NCI-H2171 treated with DMSO at 0.1 percent for 48 hours (cell line): ENCODE data around the gene NAA25.
A peak's percentile ranks its signal among the peaks of the same experiment; 100 is the strongest.
"Not testable (repeated sequence)": the region's sequence is repeated elsewhere in the genome, so short reads cannot be mapped to it uniquely, and the experiment has no call there.

ENCODE experiments used
- DNase-seq: peaks from one replicate; lab custom pipeline; 2025; lab: John Stamatoyannopoulos, UW

NAA25 gene

DNA sequence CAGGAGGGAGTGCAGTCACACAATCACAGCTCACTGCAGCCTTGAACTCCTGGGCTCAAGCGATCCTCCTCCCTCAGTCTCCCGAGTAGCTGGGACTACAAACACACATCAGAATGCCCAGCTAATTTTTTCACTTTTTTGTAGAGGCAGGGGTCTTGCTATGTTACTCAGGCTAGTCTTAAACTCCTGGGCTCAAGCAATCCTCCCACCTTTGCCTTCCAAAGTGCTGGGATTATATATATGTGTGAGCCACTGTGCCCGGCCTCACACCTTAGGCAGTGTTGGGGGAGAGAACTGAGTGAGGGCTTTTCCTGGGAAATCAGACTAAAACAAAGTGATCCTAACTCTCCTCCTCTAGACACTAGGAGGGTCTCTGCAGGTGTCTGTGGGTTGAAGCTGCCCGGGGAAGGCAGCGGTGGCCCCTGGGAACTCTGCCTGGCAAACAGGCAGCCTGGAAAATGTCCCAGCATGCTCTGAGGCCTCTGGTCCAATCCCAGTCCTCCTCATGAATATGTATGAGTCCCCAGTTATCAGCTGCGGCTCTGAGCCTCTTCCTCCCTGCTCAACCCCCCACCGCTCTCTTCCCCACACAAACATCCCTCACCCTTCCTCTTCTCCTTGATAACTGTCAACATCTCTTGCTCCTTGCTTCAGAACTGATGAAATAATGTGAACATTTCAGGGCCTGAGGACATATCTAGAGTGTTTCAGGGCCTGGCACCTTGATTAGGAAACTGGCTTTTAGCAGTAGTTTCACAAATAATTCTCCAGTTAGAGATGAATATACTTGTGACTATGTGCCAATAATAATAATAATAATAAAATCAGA is 7.9 kb upstream of the NAA25 start:
- peak; percentile 61 for DNase-seq

DNA sequence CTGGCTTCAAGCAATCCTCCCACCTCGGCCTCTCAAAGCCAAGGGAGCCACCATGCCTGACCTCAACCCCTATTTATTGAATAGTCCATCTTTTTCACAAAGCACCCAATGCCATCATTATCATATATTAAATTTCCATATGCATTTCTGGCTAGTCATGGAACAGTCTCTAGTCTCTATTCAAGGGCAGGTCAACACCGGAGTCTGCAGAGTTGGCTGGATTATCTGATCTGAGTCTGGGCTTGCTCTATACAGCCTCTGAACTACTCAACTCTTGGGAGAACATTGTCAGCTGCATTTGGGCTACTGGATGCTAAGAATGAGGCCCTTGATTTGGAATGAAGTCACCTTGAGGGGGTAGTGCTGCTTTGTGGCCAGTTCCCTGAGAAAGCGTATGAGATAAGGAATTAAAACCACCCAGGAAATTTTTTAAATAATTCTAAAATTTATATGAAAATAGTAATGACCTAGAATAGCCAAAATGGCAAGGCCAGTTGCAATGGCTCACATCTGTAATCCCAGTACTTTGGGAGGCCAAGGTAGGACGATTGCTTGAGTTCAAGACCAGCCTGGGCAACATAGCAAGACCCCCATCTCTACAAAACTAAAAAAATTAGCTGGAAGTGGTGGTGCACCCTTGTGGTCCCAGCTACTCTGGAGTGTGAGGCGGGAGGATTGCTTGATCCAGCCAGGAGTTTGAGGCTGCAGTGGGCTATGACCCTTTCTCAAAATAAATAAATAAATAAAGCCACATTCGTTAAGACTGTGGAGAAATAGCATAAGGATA is 6.9 kb upstream of the NAA25 start:
- DNase-seq = no peak

DNA sequence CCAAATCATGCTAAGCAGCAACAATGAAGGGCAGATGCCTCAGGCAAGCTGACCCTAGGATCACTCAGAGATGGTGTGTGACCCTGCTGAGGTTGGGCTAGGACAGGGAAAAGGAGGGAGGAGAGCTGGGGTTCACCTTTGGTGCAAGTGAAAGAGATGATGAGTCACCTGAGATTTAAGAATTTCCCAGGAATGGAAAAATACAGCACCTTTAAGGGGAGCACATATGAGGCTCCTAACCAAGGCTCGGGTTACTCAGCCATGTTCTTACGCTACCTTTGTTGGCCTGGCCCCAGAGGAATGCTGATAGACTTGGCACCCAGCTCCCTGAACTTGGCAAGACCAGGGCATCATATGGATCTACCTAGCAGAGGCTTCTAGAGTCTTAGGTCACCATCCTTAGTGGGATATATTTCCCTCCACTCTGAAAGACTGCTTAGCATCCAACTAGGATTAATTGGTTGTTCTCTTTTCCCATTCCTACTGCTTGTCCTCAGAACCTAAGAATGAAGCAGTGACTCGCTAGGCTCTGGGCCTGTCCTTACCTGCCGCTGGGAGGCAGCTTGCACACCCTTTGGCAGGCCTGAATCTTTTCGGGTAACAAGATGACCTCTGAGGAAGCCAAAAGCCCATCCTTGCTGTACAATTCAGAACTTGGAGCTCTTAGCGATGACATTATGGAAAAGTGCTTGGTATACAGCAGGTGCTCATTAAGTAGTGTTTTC is 4.0 kb upstream of the NAA25 start:
- DNase-seq = peak; percentile 22

DNA sequence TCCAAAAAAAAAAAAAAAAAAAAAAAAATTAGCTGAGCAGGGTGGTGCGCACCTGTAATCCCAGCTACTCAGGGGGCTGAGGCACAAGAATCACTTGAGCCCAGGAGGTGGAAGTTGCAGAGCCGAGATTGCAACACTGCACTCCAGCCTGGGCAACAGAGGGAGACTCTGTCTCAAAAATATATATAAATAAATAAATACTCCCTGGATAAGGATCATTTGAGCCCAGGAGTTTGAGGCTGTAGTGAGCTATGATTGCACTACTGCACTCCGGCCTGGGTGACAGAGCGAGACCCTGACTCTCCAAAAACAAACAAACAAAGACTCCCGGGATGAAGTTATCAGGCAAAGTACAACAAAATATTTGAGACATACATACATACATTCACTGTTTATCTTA is 3.3 kb upstream of the NAA25 start:
- DNase-seq = no peak

DNA sequence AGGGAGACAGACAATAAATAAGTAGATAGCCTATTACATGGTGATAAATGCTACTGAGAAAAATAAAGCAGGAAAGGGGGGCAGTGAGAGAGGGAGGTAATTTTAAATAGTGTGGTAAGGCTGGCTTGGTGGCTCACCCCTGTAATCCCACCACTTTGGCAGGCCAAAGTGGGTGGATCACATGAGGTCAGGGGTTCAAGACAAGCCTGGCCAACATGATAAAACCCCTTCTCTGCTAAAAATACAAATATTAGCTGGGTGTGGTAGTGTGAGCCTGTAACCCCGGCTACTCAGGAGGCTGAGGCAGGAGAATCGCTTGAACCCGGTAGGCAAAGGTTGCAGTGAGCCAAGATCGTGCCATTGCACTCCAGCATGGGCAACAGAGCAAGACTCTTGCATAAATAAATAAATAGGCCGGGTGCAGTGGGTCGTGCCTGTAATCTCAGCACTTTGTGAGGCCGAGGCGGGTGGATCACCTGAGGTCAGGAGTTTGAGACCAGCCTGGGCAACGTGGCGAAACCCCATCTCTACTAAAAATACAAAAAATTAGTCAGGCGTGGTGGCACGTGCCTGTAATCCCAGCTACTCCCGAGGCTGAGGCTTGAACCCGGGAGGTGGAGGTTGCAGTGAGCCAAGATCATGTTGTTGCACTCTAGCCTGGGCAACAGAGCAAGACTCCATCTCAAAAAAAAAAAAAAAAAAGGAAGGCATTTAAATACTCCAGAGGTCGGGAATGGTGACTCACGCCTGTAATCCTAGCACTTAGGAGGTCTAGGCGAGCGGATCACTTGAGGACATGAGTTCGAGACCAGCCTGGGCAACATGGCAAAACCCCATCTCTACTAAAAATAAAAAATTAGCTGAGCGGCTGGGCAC is 2.4 kb upstream of the NAA25 start:
- DNase-seq = not testable (repeated sequence)

DNA sequence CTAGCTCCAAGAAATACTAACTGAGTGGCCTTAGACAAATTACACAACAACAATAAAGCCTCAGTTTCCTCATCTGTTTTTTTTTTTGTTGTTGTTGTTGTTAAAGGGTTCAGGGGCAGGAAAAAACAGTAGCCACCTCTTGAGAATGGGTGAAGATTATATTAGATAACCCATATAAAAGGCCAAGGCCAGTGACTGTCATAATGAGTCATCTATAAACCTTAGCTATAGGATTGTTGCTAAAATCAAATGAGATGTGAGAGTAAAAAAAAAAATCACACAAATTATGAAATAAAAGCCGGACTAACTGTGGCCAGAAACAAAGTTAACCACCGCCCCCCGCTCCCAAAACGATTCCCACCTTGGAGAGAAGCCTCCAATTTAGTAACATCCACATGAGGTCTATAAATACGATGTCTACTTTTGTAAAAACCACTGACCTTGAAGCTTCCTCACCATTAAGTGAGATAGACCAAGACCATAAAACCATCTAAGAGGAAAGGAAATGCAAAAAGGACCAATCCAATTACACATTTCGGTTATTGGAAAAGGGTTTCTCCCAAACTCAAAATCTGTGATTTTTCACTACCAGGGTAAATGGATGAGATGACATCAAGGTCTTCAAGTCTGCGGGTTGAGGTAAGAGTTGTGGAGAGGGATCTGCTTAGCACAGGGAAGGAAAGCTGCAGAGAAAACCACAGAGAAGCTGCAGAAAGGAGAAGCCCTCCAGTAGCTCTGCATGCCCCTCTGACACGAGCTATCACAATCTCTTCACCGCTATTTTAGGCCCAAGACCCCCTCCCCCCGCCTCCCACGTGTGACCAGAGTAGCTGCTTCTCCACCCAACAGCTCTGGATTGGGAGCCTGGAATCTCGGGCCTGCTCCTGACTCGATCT is 1.0 kb downstream of the NAA25 start:
- DNase-seq = no peak

DNA sequence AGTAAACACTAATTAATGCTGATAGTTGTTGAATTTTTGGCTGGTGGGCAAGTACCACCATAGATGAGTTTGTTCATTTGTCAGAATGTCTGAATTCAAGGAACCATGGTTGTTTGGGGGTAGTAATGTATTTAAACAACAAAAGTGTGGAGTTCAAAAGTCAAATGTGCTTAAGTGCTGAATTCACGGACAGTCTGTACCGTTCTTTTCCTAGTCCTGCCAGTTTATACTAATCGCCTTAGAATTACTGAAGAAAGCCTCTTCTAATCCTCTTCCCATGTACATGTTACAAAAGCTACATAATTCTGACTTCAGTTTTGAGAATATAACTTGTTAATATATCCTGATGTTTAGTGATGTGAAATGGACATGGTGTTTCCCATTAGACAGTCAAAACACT is 2.7 kb downstream of the NAA25 start:
- no peak for DNase-seq

DNA sequence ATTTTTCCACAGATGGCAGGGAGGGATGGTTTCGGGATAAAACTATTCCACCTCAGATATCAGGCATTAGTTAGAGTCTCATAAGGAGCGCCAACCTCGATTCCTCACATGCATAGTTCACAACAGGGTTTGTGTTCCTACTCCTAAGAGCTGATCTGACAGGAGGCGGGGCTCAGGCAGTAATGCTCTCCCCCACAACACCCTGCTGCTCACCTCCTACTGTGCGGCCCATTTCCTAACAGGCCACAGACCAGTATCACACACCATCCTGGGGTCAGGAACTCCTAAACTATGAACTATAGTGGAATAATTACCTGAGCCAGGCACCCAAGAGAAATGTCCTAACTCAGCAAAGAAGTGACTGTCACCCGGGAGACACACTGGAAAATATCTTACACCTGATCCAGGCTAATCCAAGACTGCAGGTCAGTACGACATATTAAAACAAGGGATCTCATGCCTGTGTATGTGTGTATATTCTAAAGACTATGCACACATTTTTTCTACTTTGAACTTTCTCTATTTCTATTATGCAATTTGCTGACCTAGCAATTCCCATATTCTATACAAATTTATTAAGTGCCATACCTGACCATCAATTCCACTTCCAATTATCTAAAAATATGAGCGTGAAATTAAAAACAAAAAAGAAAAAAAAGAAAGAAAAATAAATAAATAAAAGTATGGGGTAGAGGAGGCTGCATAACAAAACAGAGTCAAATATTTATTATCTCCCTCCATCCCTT is 4.7 kb downstream of the NAA25 start:
- DNase-seq = no peak

DNA sequence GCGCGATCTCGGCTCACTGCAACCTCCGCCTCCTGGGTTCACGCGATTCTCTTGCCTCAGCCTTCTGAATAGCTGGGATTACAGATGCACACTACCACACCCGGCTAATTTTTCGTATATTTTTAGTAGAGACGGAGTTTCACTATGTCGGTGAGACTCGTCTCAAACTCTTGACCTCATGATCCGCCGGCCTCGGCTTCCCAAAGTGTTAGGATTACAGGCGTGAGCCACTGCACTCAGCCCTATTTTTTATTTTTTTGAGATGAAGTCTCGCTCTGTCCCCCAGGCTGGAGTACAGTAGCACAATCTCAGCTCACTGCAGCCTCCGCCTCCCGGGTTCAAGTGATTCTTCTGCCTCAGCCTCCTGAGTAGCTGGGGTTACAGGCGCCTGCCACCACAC is 5.8 kb downstream of the NAA25 start:
- DNase-seq = not testable (repeated sequence)

DNA sequence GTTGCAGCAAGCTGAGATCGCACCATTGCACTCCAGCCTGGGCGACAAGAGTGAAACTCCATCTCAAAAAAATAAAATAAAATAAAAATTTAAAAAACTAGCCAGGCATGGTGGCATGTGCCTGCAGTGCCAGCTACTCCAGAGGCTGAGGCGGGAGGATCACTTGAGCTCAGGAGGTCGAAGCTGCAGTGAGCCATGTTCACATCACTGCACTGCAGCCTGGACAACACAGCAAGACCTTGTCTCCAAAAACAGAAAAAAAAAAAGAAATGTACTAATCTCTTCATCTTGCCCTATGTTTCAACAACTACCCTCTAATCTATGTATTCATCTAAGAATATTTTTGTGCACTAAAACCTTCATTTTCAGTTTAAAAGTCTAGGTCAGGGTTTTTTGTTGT is 6.5 kb downstream of the NAA25 start:
- DNase-seq = no peak

DNA sequence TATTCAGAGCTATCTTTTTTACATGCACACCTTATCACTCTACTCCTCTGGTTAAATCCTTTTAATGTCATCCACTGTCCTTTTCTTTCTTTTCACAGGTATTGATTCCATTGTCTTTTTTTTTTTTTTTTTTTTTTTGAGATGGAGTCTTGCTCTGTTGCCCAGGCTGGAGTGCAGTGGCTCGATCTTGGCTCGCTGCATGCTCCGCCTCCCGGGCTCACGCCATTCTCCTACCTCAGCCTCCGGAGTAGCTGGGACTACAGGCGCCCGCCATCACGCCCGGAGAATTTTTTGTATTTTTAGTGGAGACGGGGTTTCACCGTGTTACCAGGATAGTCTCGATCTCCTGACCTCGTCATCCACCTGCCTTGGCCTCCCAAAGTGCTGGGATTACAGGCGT is 8.1 kb downstream of the NAA25 start:
- not testable (repeated sequence) for DNase-seq

DNA sequence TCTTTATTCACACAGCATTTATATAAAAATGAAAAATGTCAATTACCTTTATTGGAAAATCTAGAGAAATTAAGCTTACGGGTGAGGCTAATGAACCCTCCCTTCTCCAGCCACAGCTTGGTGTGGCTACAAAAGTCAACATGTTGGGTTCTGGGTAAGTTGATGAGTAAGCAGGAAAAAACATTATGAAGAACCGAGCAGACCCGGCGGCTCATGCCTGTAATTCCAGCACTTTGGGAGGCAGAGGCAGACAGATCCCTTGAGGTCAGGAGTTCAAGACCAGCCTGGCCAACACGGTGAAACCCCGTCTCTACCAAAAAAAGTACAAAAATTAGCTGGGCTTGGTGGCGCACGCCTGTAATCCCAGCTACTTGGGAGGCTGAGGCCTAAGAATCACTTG is 10.9 kb downstream of the NAA25 start:
- DNase-seq = no peak

DNA sequence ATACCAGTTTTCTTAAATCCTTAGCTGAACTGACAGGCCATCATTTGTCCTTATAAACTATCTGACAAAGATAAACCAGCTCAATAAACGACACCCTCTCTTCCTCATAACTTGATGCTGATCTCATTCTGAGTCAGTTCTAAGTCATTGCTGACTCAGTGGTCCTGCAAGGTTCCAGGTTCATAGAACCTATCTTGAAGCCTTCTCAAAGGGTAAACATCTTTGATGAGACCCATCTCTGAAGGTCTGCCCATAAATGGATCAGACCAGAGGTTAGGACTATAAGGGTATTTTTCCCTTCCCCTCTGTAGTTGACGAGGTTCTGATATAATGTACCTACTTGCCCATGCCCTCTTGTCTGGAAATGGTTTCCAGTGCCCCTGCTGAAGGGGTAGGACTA is 11.9 kb downstream of the NAA25 start:
- DNase-seq = no peak

DNA sequence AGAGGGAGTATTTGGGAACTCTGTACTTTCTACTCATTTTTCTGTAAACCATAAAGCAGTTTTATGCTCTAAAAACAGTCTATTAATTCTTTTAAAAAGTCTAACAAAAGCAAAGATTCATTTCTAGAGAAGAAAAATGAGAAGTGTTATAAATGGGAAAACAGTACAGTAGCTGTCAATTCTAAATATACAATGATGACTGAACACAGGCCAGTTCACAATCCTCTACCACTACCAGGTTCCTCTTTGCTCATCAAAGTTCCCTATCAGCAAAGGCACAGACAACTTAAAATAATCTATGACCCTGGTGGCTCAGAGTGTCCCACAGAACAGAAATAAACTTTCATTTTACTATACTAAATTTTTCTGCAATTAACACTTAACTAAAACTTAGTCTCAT is 12.5 kb downstream of the NAA25 start:
- DNase-seq = no peak

DNA sequence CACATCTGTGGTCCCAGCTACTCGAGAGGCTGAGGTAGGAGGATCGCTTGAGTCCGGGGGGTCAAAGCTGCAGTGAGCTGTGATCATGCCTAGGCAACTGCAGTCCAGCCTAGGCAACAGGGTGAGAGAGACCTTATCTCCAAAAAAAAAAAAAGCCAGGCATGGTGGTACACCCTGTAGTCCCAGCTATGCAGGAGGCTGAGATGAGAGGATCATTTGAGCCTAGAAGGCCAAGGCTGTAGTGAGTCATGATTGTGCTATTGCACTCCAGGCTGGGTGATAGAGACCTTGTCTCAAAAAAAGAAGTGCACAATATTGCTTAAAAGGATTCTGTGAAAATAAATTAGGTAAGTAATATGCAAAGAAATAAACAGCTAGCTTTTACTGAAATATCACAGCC is 17.0 kb downstream of the NAA25 start:
- no peak for DNase-seq

DNA sequence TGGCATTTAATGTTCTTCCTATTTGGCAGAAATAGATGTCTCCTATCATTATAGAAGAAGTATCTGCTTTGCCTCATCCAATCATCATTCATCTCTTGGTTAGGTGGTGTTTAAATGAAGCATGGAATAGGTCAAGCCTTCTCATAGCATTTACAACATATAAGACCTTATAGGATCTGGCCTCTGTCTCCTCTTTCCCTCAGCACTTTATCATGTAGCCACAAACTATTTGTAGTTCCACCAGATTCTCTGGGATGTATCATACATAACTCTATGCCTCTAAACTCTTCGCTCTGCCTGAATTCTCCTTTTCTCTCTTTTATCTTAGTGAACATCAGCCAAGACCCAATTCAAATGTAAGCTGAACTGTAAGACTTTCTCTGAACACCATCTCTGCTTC is 20.7 kb downstream of the NAA25 start:
- DNase-seq = no peak

DNA sequence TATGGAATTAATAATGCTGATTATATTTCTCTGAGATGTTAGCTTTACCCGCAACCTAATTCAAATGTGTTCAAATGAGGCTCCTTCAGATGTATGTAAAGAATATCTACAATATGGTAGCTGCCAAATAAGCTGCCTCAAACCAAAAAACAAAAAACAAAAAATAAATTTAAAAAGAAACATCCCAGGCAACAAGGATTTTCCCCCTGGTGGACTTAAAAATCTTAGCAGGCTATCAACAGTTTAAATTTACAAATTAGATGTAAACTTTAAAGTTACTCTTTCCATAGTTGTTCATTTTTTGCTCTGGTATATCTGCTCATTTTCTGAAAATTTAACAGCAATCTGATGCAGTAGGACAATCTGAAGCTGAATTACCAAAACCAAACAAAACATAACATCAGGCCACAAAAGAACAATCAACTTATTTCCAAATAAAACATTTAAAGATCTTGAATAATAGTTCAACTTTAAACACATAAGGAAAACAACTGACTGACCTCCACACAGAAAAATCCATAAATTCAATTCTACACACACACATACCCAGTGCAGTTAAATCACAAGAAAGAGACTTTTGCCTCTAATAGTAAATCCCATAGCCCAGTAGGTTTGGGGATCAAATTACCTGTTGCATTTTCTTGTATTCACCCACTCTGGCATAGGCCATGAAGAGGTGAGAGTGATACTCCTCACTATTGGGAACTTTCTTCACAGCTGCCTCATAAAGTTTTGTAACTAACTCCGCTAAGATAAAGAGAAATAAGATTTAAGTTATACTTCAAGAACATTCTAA is 21.3 kb downstream of the NAA25 start:
- DNase-seq = no peak

DNA sequence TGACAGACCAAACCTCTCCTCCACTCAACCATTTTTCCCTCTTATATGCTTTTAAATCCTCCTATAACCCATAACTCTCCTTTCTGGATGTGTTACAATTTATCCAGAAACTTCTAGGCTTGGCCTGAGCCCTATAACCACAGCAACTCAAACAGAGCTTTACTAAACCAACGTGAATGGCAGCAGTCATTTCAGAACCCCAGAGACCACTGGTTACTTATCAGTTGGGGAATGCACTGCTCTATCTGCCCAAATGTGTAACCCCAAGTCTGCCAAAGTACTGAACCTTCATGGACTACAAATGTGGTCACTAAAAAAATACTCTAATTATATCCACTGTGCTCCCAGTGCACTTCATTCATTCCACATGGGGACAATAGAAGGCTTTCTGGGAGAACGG is 42.0 kb downstream of the NAA25 start:
- no peak for DNase-seq

DNA sequence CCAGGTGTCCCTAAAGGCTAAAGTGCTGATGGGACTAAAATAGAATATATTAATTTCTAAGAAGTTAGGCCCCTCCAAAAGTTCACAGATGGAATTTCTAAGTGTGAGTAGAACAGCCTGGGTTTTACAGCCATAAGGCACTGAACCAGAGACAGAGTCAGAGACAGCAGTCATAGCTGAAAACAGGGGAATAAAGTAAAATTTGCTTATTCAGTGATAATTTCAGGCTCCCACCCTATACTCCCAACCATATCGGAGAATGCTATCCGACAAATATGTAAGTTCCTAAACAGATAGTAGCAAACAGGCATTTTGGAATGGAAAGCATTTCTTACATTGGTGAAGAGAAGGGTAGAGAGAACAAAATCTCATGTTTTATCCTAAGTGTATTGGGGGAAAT is 45.3 kb downstream of the NAA25 start:
- no peak for DNase-seq
